Measurements from ENCODE around the gene SIRT3.
"Not testable (repeated sequence)": the region's sequence is repeated elsewhere in the genome, so short reads cannot be mapped to it uniquely, and the experiment has no call there.

SIRT3 gene

DNA sequence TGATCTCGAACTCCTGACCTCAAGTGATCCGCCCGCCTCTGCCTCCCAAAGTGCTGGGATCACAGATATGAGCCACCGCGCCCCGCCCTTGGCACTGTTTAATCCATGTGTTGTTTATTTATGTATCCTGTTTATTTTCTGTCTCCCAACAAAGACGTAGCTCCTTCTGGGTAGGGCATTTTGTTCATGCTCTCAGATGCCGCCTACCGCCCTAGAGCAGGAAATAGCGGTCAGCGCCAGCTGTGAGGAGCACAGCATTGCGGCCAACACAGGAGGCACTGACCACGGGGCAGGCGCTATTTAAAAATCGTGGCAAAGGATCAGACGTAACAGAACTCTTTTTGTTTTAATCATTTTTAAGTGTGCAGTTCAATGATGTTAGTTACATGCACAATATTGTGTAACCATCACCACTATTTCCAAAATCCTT lies 32.6 kb upstream of the SIRT3 start:
- not testable (repeated sequence) for H3K4me3 ChIP-seq (ENCODE audit: low read depth, low read length); H3K27ac ChIP-seq (ENCODE audit: low read depth, low read length)

DNA sequence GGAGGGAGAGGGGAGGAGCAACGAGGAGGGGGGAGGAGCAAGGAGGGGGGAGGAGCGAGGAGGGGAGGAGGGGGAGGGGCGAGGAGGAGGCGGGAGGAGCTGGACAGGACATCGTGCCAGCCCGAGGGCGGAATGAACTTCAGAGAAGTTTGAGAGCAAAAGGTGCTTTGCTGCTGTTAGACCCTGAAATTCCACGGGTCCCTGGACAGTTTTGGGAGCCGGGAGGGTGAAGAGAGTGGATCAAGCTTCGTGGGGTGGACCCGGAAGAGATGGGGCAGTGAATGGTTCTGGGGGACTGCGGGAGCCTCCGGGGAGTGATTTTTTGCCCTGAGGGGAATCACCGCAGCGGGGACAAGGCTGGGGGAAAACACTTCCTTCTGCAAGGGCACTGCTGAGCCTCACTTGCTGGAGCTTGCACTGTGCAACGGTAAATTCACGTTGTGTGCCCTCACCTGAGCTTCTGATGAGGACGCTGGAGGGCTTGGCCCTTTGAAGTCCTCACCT lies 31.4 kb upstream of the SIRT3 start:
- H3K4me3 ChIP-seq (ENCODE audit: low read depth, low read length): no peak overlapping the region; the same call in 1 of the 2 replicates
- H3K27ac ChIP-seq (ENCODE audit: low read depth, low read length): no peak overlapping the region
- no peak overlapping the region for H3K9ac ChIP-seq (ENCODE audit: low read depth, low read length)

More for the DNA sequence above, 32.6 kb upstream of the SIRT3 start:
- H3K4me1 ChIP-seq (ENCODE audit: control insufficient read depth, insufficient read depth, low read length): peaks cover 19% of the 10 kb centered on the region
- not testable (repeated sequence) for H3K27me3 ChIP-seq (ENCODE audit: control insufficient read depth, insufficient read depth, low read length); H3K36me3 ChIP-seq (ENCODE audit: control insufficient read depth, insufficient read depth, low read length); H3K9me3 ChIP-seq (ENCODE audit: control insufficient read depth, insufficient read depth, low read length); H3K9ac ChIP-seq (ENCODE audit: low read depth, low read length)

DNA sequence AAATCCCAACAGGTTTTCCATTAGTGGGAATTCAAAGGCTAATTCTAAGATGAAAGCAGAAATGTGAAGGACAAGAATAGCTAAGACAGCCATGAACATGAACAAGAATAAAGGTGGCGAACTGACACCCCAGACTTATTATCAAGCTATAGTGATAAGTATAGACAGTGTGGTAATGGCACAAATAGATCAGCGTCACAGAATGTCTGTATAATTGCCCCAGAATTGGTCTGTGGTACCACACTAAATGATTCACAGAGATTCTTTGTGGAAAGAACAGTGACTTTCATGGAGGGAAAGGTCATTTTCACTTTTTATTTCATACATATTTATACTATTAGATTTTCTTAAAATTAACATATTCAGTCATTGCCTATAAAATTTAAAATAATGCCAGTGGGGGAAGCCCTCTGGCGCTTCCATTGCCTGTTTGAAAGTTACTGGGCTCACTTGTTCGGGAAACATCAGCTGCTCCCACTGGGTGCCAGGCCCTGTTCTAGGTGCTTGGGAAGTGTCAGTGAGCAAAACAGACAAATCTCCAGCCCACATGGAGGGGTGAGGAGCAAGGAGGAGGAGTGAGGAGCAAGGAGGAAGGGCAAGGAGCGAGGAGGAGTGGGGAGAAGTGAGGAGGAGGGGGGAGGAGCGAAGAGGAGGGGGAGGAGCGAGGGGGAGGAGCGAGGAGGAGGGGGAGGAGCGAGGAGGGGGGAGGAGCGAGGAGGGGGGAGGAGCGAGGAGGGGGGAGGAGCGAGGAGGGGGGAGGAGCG lies 30.7 kb upstream of the SIRT3 start:
- H3K4me1 ChIP-seq (ENCODE audit: control insufficient read depth, insufficient read depth, low read length): peaks cover 19% of the 10 kb centered on the region
- no peak overlapping the region for H3K9ac ChIP-seq (ENCODE audit: low read depth, low read length)
- H3K36me3 ChIP-seq (ENCODE audit: control insufficient read depth, insufficient read depth, low read length): no peaks in the 10 kb centered on the region
- no peak overlapping the region for H3K27ac ChIP-seq (ENCODE audit: low read depth, low read length)
- no peak overlapping the region for H3K4me3 ChIP-seq (ENCODE audit: low read depth, low read length)
- H3K27me3 ChIP-seq (ENCODE audit: control insufficient read depth, insufficient read depth, low read length): no peaks in the 10 kb centered on the region
- H3K9me3 ChIP-seq (ENCODE audit: control insufficient read depth, insufficient read depth, low read length): 0 out of 2 replicates have a peak, but pooled peaks cover 5% of the 10 kb centered on the region

More for the DNA sequence above, 31.4 kb upstream of the SIRT3 start:
- H3K4me1 ChIP-seq (ENCODE audit: control insufficient read depth, insufficient read depth, low read length): peaks cover 19% of the 10 kb centered on the region
- H3K36me3 ChIP-seq (ENCODE audit: control insufficient read depth, insufficient read depth, low read length): no peaks in the 10 kb centered on the region
- H3K27me3 ChIP-seq (ENCODE audit: control insufficient read depth, insufficient read depth, low read length): no peaks in the 10 kb centered on the region
- H3K9me3 ChIP-seq (ENCODE audit: control insufficient read depth, insufficient read depth, low read length): 0 out of 2 replicates have a peak, but pooled peaks cover 5% of the 10 kb centered on the region

DNA sequence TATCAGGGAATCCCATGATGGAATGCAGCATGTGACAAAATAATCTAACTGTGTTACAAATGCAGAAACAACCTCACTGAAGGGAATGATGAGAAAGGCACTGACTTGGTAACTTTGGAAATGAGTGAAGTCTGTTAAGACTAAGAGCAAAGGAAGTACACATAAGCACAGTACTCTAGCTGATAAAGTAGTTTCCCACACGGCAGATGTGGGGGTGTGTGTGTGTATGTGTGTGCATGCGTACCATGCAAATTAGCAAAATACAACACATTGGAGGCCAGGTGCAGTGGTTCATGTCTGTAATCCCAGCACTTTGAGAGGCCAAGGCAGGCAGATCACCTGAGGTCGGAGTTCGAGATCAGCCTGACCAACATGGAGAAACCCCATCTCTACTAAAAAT lies 25.5 kb upstream of the SIRT3 start:
- H3K27ac ChIP-seq (ENCODE audit: low read depth, low read length): no peak overlapping the region
- no peak overlapping the region for H3K4me3 ChIP-seq (ENCODE audit: low read depth, low read length)
- H3K36me3 ChIP-seq (ENCODE audit: control insufficient read depth, insufficient read depth, low read length): no peaks in the 10 kb centered on the region
- H3K9me3 ChIP-seq (ENCODE audit: control insufficient read depth, insufficient read depth, low read length): 0 out of 2 replicates have a peak, but pooled peaks cover 5% of the 10 kb centered on the region
- H3K4me1 ChIP-seq (ENCODE audit: control insufficient read depth, insufficient read depth, low read length): no peaks in the 10 kb centered on the region
- H3K27me3 ChIP-seq (ENCODE audit: control insufficient read depth, insufficient read depth, low read length): no peaks in the 10 kb centered on the region
- no peak overlapping the region for H3K9ac ChIP-seq (ENCODE audit: low read depth, low read length)

- Histone ChIP-seq H3K4me3 (ENCODE audit: low read depth, low read length) (no peak overlapping the region), H3K9ac (ENCODE audit: low read depth, low read length) (no peak overlapping the region), H3K4me1 (ENCODE audit: control insufficient read depth, insufficient read depth, low read length) (no peaks in the 10 kb centered on the region), H3K9me3 (ENCODE audit: control insufficient read depth, insufficient read depth, low read length) (no peaks in the 10 kb centered on the region), H3K36me3 (ENCODE audit: control insufficient read depth, insufficient read depth, low read length) (no peaks in the 10 kb centered on the region), H3K27ac (ENCODE audit: low read depth, low read length) (no peak overlapping the region), H3K27me3 (ENCODE audit: control insufficient read depth, insufficient read depth, low read length) (no peaks in the 10 kb centered on the region)
Observed at GRCh38 chr11:259413-259812, 23.3 kb upstream of the SIRT3 start.

DNA sequence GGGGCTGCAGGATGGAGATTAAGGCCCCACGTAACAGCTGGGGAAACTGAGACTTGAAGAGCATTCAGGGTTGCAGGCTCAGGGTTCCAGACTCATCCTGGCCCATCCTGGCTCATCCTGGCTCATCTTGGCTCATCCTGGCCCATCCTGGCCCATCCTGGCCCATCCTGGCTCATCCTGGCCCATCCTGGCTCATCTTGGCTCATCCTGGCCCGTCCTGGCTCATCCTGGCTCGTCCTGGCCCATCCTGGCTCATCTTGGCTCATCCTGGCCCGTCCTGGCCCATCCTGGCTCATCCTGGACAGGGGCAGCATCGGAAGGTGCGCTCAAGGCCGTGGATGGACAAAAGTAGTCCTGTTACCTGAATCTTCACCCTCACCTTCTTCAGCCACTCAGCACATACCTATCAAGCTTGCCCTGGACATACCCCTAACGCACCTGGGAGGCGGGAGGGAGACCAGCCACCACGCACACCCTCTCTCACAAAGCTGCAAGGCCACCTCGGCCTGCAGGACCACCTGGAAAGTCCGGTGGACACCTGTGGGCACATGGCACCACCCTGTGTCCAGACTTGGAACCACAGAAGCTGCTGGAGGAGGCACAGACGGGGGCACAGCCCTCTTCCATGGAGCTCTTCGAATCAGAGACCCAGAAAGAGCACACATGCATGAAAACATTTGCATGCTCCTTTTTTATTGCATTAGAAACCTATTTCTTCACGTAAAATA lies 21.8 kb upstream of the SIRT3 start:
- Histone ChIP-seq H3K27me3 (ENCODE audit: control insufficient read depth, insufficient read depth, low read length) (no peaks in the 10 kb centered on the region), H3K27ac (ENCODE audit: low read depth, low read length) (no peak overlapping the region), H3K4me1 (ENCODE audit: control insufficient read depth, insufficient read depth, low read length) (no peaks in the 10 kb centered on the region), H3K9ac (ENCODE audit: low read depth, low read length) (no peak overlapping the region), H3K9me3 (ENCODE audit: control insufficient read depth, insufficient read depth, low read length) (no peaks in the 10 kb centered on the region), H3K4me3 (ENCODE audit: low read depth, low read length) (no peak overlapping the region), H3K36me3 (ENCODE audit: control insufficient read depth, insufficient read depth, low read length) (peaks cover 10% of the 10 kb centered on the region)

GRCh38 chr11:256952-257737 lies 21.0 kb upstream of the SIRT3 start:
- Histone ChIP-seq H3K4me1 (ENCODE audit: control insufficient read depth, insufficient read depth, low read length) (no peaks in the 10 kb centered on the region), H3K9ac (ENCODE audit: low read depth, low read length) (no peak overlapping the region), H3K27ac (ENCODE audit: low read depth, low read length) (no peak overlapping the region), H3K27me3 (ENCODE audit: control insufficient read depth, insufficient read depth, low read length) (no peaks in the 10 kb centered on the region), H3K4me3 (ENCODE audit: low read depth, low read length) (no peak overlapping the region), H3K9me3 (ENCODE audit: control insufficient read depth, insufficient read depth, low read length) (no peaks in the 10 kb centered on the region), H3K36me3 (ENCODE audit: control insufficient read depth, insufficient read depth, low read length) (peaks cover 17% of the 10 kb centered on the region)

DNA sequence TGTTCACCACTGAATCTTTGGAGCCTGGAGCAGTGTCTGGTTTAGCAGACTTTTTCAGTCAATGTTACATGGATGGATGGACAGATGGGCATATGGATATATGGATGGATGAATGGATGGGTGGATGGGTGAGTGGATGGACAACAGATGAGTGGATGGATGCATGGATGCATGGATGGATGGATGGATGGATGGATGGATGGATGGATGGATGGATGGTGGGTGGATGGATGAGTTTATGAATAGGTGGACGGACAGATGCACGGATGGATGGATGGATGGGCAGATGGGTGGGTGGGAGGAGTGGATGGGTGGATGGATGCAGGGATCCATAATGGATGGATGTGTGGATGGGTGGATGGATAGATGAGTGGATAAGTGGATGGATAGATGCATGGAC lies 19.7 kb upstream of the SIRT3 start:
- Histone ChIP-seq H3K4me1 (ENCODE audit: control insufficient read depth, insufficient read depth, low read length) (no peaks in the 10 kb centered on the region), H3K27me3 (ENCODE audit: control insufficient read depth, insufficient read depth, low read length) (no peaks in the 10 kb centered on the region), H3K9me3 (ENCODE audit: control insufficient read depth, insufficient read depth, low read length) (no peaks in the 10 kb centered on the region), H3K9ac (ENCODE audit: low read depth, low read length) (no peak overlapping the region), H3K27ac (ENCODE audit: low read depth, low read length) (no peak overlapping the region), H3K4me3 (ENCODE audit: low read depth, low read length) (no peak overlapping the region), H3K36me3 (ENCODE audit: control insufficient read depth, insufficient read depth, low read length) (peaks cover 31% of the 10 kb centered on the region)

- Histone ChIP-seq H3K27ac (ENCODE audit: low read depth, low read length) (no peak overlapping the region), H3K36me3 (ENCODE audit: control insufficient read depth, insufficient read depth, low read length) (peaks cover 36% of the 10 kb centered on the region), H3K4me1 (ENCODE audit: control insufficient read depth, insufficient read depth, low read length) (no peaks in the 10 kb centered on the region), H3K9me3 (ENCODE audit: control insufficient read depth, insufficient read depth, low read length) (no peaks in the 10 kb centered on the region), H3K27me3 (ENCODE audit: control insufficient read depth, insufficient read depth, low read length) (no peaks in the 10 kb centered on the region), H3K4me3 (ENCODE audit: low read depth, low read length) (no peak overlapping the region), H3K9ac (ENCODE audit: low read depth, low read length) (no peak overlapping the region)
Observed at GRCh38 chr11:255176-255575, 19.0 kb upstream of the SIRT3 start.

- Histone ChIP-seq H3K27me3 (ENCODE audit: control insufficient read depth, insufficient read depth, low read length) (no peaks in the 10 kb centered on the region), H3K36me3 (ENCODE audit: control insufficient read depth, insufficient read depth, low read length) (peaks cover 46% of the 10 kb centered on the region), H3K27ac (ENCODE audit: low read depth, low read length) (no peak overlapping the region), H3K4me1 (ENCODE audit: control insufficient read depth, insufficient read depth, low read length) (no peaks in the 10 kb centered on the region), H3K4me3 (ENCODE audit: low read depth, low read length) (no peak overlapping the region), H3K9me3 (ENCODE audit: control insufficient read depth, insufficient read depth, low read length) (no peaks in the 10 kb centered on the region), H3K9ac (ENCODE audit: low read depth, low read length) (no peak overlapping the region)
Observed at GRCh38 chr11:253886-254270, 17.7 kb upstream of the SIRT3 start.

Data from HUES48 (cell line).